NB4 (cell line): Measurements from ENCODE around the gene UPK1B.

Experiments
- POLR2A ChIP-seq: IDR thresholded peaks from 2 replicates; pipeline ENCODE4 v1.6.1; 2011; ENCODE audit warnings: mild to moderate bottlenecking; ENCODE audit not compliant: insufficient read length; ENCODE audit errors: extremely low read depth
- TF ChIP-seq, protein P1 (sequence below): IDR thresholded peaks from one replicate; pipeline ENCODE4 v1.5.1; 2012; ENCODE audit warnings: low read depth, low read length
- TF ChIP-seq, protein P2 (sequence below): IDR thresholded peaks from 2 replicates; pipeline ENCODE4 v1.6.1; 2011; ENCODE audit warnings: low read depth, low read length

DNA sequence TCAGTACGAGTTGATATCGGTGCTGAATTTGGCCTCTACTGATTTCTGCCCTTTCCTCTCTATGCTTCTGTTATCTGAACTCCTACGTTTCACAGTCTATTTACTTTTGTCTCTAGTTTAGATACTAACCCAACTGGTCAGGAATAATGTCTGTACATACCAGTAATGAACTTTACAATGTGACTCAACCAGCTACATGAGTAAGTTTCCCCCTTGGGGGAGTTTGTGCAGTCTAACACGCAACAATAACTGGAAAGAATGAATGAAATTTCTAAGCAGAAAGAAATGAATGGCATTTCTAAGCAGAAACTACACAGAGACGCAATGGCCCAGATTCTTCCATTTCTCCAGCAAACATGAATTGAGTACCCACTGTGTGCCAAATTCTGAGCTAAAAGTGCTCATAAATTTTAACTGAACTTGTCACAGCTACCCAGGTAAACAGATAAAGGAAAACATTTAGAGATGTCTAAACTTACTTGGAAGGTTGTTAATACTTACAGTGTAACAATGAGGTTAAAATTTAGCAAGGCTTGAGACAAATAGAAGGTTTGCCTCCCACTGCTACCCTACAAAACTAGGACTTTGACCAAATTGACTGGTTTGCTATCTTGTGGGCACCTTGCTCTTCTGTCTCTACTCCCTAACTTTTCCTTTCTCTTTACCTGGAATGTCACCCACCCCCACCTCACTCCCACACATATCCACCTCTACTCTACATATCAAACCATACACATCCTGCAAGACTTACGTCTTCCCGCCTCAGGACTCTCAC lies 11.6 kb downstream of the UPK1B start:
- no peak for TF ChIP-seq POLR2A
- TF ChIP-seq, protein P1, sequence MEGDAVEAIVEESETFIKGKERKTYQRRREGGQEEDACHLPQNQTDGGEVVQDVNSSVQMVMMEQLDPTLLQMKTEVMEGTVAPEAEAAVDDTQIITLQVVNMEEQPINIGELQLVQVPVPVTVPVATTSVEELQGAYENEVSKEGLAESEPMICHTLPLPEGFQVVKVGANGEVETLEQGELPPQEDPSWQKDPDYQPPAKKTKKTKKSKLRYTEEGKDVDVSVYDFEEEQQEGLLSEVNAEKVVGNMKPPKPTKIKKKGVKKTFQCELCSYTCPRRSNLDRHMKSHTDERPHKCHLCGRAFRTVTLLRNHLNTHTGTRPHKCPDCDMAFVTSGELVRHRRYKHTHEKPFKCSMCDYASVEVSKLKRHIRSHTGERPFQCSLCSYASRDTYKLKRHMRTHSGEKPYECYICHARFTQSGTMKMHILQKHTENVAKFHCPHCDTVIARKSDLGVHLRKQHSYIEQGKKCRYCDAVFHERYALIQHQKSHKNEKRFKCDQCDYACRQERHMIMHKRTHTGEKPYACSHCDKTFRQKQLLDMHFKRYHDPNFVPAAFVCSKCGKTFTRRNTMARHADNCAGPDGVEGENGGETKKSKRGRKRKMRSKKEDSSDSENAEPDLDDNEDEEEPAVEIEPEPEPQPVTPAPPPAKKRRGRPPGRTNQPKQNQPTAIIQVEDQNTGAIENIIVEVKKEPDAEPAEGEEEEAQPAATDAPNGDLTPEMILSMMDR, result no peak
- TF ChIP-seq, protein P2, sequence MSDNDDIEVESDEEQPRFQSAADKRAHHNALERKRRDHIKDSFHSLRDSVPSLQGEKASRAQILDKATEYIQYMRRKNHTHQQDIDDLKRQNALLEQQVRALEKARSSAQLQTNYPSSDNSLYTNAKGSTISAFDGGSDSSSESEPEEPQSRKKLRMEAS, result no peak
